ENCODE results near the gene CCND1.

DNA sequence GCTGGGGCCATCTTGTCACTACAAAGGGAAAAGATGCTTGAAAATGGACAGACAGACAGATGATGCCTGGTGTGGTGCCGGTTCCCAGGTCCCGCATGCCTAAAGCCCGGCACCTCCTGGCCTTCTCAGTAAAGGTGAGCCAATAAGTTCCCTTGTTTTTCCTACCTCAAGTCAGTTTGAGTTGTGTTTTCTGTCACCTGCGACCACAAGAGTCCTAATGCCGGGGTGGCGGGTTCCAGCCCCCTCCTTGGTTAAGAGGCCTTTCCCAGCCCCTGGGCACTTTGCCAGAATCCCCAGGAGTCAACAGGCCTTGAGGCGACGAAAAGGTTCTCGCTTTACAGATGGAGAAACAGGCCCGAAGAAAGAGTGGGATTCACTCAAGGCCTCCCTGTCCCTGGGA lies 53.8 kb downstream of the CCND1 start:
- TF ChIP-seq, protein P1, sequence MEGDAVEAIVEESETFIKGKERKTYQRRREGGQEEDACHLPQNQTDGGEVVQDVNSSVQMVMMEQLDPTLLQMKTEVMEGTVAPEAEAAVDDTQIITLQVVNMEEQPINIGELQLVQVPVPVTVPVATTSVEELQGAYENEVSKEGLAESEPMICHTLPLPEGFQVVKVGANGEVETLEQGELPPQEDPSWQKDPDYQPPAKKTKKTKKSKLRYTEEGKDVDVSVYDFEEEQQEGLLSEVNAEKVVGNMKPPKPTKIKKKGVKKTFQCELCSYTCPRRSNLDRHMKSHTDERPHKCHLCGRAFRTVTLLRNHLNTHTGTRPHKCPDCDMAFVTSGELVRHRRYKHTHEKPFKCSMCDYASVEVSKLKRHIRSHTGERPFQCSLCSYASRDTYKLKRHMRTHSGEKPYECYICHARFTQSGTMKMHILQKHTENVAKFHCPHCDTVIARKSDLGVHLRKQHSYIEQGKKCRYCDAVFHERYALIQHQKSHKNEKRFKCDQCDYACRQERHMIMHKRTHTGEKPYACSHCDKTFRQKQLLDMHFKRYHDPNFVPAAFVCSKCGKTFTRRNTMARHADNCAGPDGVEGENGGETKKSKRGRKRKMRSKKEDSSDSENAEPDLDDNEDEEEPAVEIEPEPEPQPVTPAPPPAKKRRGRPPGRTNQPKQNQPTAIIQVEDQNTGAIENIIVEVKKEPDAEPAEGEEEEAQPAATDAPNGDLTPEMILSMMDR (IDR thresholded peaks at IDR 0.05; ENCODE audit: low read depth, low read length, poor library complexity, severe bottlenecking): no peak
- no peak for TF ChIP-seq EZH2phosphoT487 (IDR thresholded peaks at IDR 0.05; ENCODE audit: borderline replicate concordance, low read length)

Measured in DOHH2 (cell line).